GM12865 (cell line): ENCODE measurements around the gene INHBC.

Experiments
- DNase-seq: peaks from one replicate; pipeline ENCODE4 v3.0.0; 2010; ENCODE audit warnings: low read depth
- H3K4me3 ChIP-seq: 2 replicates; pipeline ENCODE4 v1.5.1; 2011; ENCODE audit warnings: mild to moderate bottlenecking, low read depth, low read length, control low read depth
- TF ChIP-seq, protein P1 (sequence below): IDR thresholded peaks from 2 replicates; pipeline ENCODE4 v1.5.1; 2011; ENCODE audit warnings: low read length, control low read depth, low read depth, inconsistent platforms; ENCODE audit not compliant: insufficient read depth; ENCODE audit errors: missing control alignments

The INHBC gene

GRCh38 chr12:57430112-57430930, 4.3 kb upstream of the INHBC start:
- no peak for DNase-seq
- H3K4me3 ChIP-seq, result peak overlapping the region; percentile 96
- TF ChIP-seq, protein P1, sequence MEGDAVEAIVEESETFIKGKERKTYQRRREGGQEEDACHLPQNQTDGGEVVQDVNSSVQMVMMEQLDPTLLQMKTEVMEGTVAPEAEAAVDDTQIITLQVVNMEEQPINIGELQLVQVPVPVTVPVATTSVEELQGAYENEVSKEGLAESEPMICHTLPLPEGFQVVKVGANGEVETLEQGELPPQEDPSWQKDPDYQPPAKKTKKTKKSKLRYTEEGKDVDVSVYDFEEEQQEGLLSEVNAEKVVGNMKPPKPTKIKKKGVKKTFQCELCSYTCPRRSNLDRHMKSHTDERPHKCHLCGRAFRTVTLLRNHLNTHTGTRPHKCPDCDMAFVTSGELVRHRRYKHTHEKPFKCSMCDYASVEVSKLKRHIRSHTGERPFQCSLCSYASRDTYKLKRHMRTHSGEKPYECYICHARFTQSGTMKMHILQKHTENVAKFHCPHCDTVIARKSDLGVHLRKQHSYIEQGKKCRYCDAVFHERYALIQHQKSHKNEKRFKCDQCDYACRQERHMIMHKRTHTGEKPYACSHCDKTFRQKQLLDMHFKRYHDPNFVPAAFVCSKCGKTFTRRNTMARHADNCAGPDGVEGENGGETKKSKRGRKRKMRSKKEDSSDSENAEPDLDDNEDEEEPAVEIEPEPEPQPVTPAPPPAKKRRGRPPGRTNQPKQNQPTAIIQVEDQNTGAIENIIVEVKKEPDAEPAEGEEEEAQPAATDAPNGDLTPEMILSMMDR, result peak; percentile 12

DNA sequence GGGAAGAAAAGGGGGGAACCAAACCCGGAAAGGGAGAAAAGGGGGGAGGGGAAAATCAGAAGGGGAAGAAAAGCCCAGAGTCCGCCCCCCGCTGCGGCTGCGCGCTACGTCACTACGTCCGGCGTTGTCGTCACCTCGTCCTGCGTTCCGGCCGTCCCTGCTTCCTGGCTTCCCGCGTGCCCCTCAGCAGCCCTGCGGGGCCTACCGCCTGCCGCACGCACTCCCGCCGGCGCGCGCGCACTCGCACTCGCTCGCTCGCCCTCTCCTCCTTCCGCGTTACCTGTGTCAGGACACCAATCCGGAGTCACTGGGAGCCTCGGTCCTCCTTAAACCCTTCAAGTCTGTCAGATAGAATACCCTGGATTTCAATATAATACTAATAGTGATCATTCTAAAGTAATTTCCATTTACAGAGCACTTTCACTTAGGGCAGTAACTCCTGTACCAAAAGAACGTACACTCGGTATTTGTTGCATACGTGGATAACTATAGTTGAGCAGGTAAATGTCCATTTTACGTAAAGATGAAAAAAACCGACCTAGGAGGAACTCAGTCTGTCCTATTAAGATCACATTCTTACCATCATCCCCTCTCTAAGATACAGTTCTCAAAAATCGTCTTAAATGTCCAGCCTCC, 3.5 kb upstream of the INHBC start, which contains the start of gene R3HDM2:
Gene R3HDM2, minus strand, starts transcription at position 113 of the 636 bp plus-strand sequence. CDS start 120,615 bp downstream, outside the sequence.
- H3K4me3 ChIP-seq, result peak within 1 kb of the TSS; percentile 96
- TF ChIP-seq, protein P1, result no peak

GRCh38 chr12:57431654-57432188, 2.9 kb upstream of the INHBC start:
- no peak for DNase-seq
- H3K4me3 ChIP-seq, result peak overlapping the region; percentile 96
- TF ChIP-seq, protein P1, result no peak

More for the DNA sequence above, 3.5 kb upstream of the INHBC start, which contains the start of gene R3HDM2:
- DNase-seq, result peak; percentile 98

GRCh38 chr12:57433370-57433769, 1.2 kb upstream of the INHBC start:
- no peak for DNase-seq
- no peak overlapping the region for H3K4me3 ChIP-seq
- TF ChIP-seq, protein P1, result no peak

DNA sequence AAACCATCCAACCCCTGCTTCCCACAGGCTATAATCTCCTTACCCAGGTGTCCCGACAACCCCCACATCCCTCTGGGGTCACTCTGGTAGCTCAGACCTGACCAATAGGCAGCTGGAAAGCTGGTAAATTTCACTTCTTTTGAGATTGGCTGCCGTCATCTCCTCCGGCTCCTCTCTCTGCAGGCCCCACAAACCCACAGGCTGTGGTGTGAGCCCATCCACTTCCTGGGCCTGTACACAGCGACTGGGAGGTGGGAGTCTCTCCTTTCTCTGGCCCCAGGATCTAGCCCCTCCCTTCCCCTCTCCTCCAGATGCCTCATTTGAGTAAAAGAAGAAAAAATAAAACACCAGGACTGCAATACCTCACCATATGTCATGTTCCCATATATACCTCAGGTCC, 709 bp downstream of the INHBC start:
- H3K4me3 ChIP-seq, result no peak overlapping the region
- TF ChIP-seq, protein P1, result no peak
- DNase-seq, result no peak

DNA sequence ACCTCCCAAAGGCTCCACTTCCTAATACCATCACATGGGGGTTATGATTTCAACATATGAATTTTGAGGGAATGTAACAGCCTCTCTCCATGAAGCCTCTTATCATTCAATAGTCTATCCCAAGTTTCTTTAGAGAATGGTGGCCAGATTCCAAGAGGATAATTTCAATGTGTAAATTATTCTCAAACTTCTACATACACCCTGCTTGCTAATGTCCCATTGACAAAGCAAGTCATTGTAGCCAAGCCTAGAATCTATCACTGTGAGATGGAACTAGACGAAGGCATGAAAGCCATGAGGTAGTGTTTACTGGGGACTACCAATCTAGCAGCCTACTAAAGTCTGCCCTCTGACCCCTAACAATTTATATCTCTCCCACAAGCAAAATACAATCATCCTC, 3.8 kb downstream of the INHBC start:
- no peak overlapping the region for H3K4me3 ChIP-seq
- TF ChIP-seq, protein P1, result no peak
- no peak for DNase-seq
